Prostate gland (tissue), 2 donors: ENCODE measurements around the gene C1QA. TPM values are rescaled to one million over a fixed set of nuclear protein-coding genes. Genes with fewer than 3 reads are reported as not detected.

Experiments used
- DNase-seq: peaks from one replicate; pipeline ENCODE4 v3.0.0-alpha.2; 2019; ENCODE audit warnings: low spot score
- H3K27ac ChIP-seq, 2 donors: fragments of 200-600 bp; sonication (generic); 2 replicates each; pipeline ENCODE4 v1.5.1; 2017 to 2019
- H3K27me3 ChIP-seq: fragments of 200-600 bp; sonication (generic); replicated peaks from 2 replicates; pipeline ENCODE4 v1.5.1; 2019; ENCODE audit not compliant: insufficient read depth
- H3K36me3 ChIP-seq, 2 donors: fragments of 200-600 bp; sonication (generic); 1 replicate in 1 of 2; 2 replicates in 1 of 2; pipeline versions ENCODE4 v1.5.1 to v1.8.1; 2017 to 2019
- H3K4me1 ChIP-seq: fragments of 200-600 bp; sonication (generic); replicated peaks from 2 replicates; pipeline ENCODE4 v1.5.1; 2019
- H3K4me3 ChIP-seq, 2 donors: fragments of 200-600 bp; sonication (generic); 2 replicates each; pipeline ENCODE4 v1.5.1; 2017 to 2019
- H3K9me3 ChIP-seq: fragments of 200-600 bp; sonication (generic); 2 replicates; pipeline ENCODE4 v1.5.1; 2017
- CTCF ChIP-seq, 4 experiments: fragments of 200-600 bp in 2 of 4; fragments of 450-650 bp in 2 of 4; sonication (generic) in 2 of 4; IDR thresholded peaks; 1 replicate in 3 of 4; 2 replicates in 1 of 4; pipeline ENCODE4 v1.5.1; 2016 to 2019; ENCODE audit warnings: antibody characterized with exemption in 4 of 4, mild to moderate bottlenecking in 2 of 4, moderate library complexity in 2 of 4
- POLR2A ChIP-seq: fragments of 450-650 bp; IDR thresholded peaks from one replicate; pipeline ENCODE4 v1.6.1; 2016; ENCODE audit warnings: antibody characterized with exemption, mild to moderate bottlenecking
- POLR2AphosphoS5 ChIP-seq: sonication (generic); formaldehyde crosslinking; IDR thresholded peaks from one replicate; pipeline ENCODE4 v1.6.1; 2017; ENCODE audit warnings: antibody characterized with exemption
- WGBS: methylation state at CpG from one replicate; pipeline ENCODE4 v1.1.5; 2018; 5-methylcytosine and 5-hydroxymethylcytosine counted together
- intact Hi-C: fragments of 100-400 bp; cut with DNase I; formaldehyde crosslinking; loops from one replicate; pipeline ENCODE4 v1.14.2; 2022
- total RNA-seq, 2 donors: library from RNA; depleted of rRNA; stranded (reverse); fragments of >200 nt; gene quantifications; one replicate each; pipeline ENCODE4 v1.1.0, GENCODE V29; 2016

C1QA gene
- total RNA-seq, 2 donors from 2014 or later = 47.6 to 83.7 TPM

- H3K36me3 ChIP-seq = no peaks in the 10 kb centered on the region
- DNase-seq = peak; percentile 13
- no peak overlapping the region for H3K4me3 ChIP-seq
- H3K4me1 ChIP-seq = no peaks in the 10 kb centered on the region
- no peaks in the 10 kb centered on the region for H3K9me3 ChIP-seq
- WGBS = 49% methylated on average over 11 of the region's 11 CpGs
- H3K27ac ChIP-seq = no peak overlapping the region
- no peak for TF ChIP-seq POLR2A
- no peak for TF ChIP-seq CTCF (IDR thresholded peaks at IDR 0.05)
- TF ChIP-seq POLR2AphosphoS5 = no peak
- H3K27me3 ChIP-seq = peaks cover 8% of the 10 kb centered on the region
- intact Hi-C loops = no loop called here
Measured at GRCh38 chr1:22628698-22629444, 7.6 kb upstream of the C1QA start.

GRCh38 chr1:22629886-22630285 is 6.5 kb upstream of the C1QA start:
- Histone ChIP-seq H3K27me3 (peaks cover 8% of the 10 kb centered on the region), H3K4me3 (no peak overlapping the region), H3K4me1 (no peaks in the 10 kb centered on the region), H3K27ac (no peak overlapping the region), H3K9me3 (no peaks in the 10 kb centered on the region), H3K36me3 (no peaks in the 10 kb centered on the region)
- TF ChIP-seq POLR2A (no peak), POLR2AphosphoS5 (no peak), CTCF (IDR thresholded peaks at IDR 0.05) (no peak)
- intact Hi-C loops = no loop called here
- 59% methylated on average over 2 of the region's 2 CpGs for WGBS
- no peak for DNase-seq

GRCh38 chr1:22633697-22634463 is 2.5 kb upstream of the C1QA start:
- Histone ChIP-seq H3K9me3 (no peaks in the 10 kb centered on the region), H3K4me3 (no peak overlapping the region), H3K4me1 (no peaks in the 10 kb centered on the region), H3K27me3 (no peaks in the 10 kb centered on the region), H3K27ac (no peak overlapping the region), H3K36me3 (no peaks in the 10 kb centered on the region)
- no peak for DNase-seq
- WGBS = 83% methylated on average over 10 of the region's 10 CpGs
- TF ChIP-seq POLR2A = no peak
- TF ChIP-seq POLR2AphosphoS5 = no peak
- no peak for TF ChIP-seq CTCF (IDR thresholded peaks at IDR 0.05)
- intact Hi-C loops = no loop called here

GRCh38 chr1:22635436-22635835 is 992 bp upstream of the C1QA start:
- 56% methylated on average over 6 of the region's 7 CpGs for WGBS
- no peaks in the 10 kb centered on the region for H3K27me3 ChIP-seq
- H3K27ac ChIP-seq = no peak overlapping the region
- no peaks in the 10 kb centered on the region for H3K36me3 ChIP-seq
- no peaks in the 10 kb centered on the region for H3K4me1 ChIP-seq
- no peaks in the 10 kb centered on the region for H3K9me3 ChIP-seq
- H3K4me3 ChIP-seq = no peak overlapping the region
- no peak for TF ChIP-seq POLR2A
- TF ChIP-seq POLR2AphosphoS5 = no peak
- no peak for TF ChIP-seq CTCF (IDR thresholded peaks at IDR 0.05)
- intact Hi-C loops = no loop called here
- DNase-seq = no peak
